Measurements from ENCODE around the gene MVK.

MVK gene

DNA sequence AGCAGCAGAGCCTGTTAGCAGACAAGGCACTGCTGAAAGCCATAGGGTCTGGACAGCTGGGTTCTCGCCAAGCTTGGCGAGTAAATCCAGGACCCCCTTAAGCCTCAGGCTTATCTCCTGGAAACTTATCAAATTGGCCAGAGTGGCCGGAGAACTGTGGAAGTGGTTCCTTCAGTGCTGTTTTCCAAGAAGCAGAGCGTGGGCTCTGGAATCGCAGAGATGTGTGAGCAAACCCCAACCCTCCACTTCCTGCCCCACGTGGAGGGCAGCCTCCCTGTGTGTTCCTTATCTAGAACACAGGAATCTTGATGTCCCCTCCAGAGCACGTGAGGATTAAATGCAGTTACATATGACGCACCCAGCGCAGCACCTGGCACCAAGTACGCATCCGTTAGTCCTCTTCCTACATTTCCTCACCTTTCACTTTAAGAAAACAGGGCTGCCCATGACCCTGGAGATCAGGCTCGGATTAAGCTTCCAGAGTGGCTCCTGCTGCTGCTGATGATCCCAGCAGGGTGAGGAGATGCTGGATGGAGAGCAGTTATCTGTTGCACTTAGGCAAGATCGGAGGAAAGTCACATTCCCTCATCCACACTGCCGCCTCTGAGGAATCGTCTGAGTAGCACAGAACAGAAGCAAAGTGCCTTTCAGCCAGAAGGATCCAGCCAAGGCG, 35.3 kb upstream of the MVK start:
- TF ChIP-seq POLR2A (IDR thresholded peaks at IDR 0.05; ENCODE audit: low read length) (no peak), GATA1 (IDR thresholded peaks at IDR 0.05; ENCODE audit: low read depth, low read length) (no peak)
- no peak for DNase-seq

DNA sequence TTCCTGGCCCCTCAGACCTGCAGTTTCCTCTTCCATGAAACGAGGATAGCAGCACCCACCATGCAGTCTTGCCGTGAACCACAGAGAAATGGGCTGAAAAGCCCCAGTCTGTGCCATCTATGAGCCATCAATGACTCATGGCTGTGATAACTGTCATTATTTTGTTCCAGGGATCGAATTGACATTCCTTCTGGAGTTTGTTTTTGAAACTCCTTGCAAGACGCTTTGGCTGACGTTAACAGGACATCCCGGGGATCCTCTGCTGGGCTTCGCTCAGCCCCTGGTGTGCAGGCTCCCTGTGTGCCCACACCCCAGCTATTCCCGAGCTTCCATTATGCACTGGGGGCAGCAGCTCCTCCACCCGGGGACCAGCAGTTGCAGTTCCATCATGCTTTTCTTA, 34.1 kb upstream of the MVK start:
- TF ChIP-seq GATA1 (IDR thresholded peaks at IDR 0.05; ENCODE audit: low read depth, low read length) (no peak), POLR2A (IDR thresholded peaks at IDR 0.05; ENCODE audit: low read length) (no peak)
- DNase-seq, result no peak

DNA sequence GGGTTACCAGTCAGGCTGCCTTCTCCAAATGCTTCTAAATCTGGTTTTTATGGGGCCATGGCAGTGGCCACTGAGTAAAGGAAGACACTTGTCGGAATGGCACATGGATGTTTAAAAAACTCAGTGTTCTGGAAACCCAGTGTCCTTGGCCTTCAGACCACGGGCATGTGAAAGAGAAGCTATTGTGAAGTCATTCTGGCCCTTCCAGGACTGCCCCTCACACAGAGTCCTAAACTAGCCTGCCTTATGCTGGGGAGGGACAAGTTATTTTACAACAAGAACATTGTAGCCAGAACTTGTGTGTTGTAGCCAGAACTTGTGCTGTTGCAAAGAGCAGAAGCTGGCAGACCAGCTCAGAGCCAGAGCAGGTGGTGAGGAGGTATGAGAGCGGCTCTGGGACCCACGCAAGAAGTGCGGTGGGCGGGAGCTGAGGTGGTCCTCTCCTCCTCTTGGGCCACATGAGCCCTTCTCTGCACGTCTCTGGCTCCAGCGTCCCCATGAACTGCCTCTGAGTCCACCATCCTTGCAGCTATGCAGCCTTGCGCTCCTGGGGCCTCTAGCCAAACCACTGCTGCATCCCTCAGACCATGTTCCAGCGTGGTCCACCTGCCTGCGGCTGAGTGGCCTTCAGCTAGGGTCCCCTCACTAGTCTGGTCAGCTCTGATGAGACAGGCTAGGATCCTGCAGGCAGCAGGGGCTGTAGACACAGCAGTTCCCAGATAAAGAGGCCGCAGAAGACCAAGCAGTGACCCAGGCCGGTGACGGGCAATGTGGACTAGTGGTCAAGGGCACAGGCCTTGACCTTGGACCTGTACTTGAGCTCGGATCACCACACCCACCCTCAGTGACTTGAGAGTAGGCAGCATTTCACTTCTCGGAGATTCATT, 32.8 kb upstream of the MVK start:
- DNase-seq, result no peak
- TF ChIP-seq GATA1 (IDR thresholded peaks at IDR 0.05; ENCODE audit: low read depth, low read length) (no peak), POLR2A (IDR thresholded peaks at IDR 0.05; ENCODE audit: low read length) (no peak)

DNA sequence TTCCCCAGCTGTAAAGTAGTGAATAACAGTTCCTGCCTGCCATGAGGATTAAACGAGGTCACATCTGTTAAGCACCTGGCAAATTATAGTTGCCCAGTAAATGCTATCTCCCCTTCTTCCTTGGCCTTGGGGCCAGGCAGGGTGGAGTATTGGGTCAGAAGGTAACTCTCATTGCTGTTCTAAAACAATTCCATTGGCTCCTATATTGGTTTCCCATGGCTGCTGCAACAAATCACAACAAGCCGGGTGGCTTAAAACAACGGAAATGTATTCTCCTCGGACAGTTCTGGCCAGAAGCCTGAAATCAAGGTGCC, 32.2 kb upstream of the MVK start:
- no peak for TF ChIP-seq POLR2A (IDR thresholded peaks at IDR 0.05; ENCODE audit: low read length)
- no peak for TF ChIP-seq GATA1 (IDR thresholded peaks at IDR 0.05; ENCODE audit: low read depth, low read length)
- DNase-seq, result no peak

DNA sequence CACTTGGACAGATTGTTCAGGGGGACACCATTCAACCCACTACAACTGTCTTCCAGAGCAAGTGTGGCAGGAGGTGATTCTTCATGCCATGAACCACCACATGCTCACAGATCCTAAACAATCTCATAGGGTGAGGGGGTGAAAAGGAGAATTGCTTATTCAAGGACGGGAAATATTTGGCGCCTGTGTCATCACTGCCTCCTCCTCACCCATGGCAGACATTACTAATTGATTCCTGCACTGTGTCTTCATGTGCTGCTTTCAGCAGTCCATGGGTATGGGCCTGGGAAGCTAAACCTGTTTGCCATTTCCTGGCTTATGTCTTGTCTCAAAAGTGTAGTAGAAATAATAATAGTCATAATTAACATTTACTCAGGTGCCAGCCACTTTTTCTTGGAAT, 31.6 kb upstream of the MVK start:
- DNase-seq, result no peak
- TF ChIP-seq POLR2A (IDR thresholded peaks at IDR 0.05; ENCODE audit: low read length) (no peak), GATA1 (IDR thresholded peaks at IDR 0.05; ENCODE audit: low read depth, low read length) (no peak)

DNA sequence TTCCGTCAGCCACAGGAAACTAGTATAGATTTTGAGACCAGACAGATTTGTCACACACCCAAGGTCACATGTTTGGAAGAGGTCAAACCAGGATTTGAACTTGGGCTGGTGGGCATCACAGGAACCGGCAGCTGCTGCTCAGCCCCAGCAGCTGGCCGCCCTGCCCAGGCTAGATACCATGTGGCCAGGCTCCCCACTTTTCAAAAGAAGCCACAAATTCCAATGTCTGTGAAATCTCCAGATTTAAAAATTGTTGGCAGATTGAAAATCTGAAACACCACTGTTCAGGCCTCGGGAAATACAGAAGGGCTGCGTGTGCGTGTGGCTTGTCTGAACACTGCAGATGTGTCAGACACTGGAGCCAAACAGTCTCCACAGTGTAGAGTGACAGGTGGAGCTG, 30.7 kb upstream of the MVK start:
- TF ChIP-seq POLR2A (IDR thresholded peaks at IDR 0.05; ENCODE audit: low read length) (no peak), GATA1 (IDR thresholded peaks at IDR 0.05; ENCODE audit: low read depth, low read length) (no peak)
- DNase-seq, result no peak

DNA sequence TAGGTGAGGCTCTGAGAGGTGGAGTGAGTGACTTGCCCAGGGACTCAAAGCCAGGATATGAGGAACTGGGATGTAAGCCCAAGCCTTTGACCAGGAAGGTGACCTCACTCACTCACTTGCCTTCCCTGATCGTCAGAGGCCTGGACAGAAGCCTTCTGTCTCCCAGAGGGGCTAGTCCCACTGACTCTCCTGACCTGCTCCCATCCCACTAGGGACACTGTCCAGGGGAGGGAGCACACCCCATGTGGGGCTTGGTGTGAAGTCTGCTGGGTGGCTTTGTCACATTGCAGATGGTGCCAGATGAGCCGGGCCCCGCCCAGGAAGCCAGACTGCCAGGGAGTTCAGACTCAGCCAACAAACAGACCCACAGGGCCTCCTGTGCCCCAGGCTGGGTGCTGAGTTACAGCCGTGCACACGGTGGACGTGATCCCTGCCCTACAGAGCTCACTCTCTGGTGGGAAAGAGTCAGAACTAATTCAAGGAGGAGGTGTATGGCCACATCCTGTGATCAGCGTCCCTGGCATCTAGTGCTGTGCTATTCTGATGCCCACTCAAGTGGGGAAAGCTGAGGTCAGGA, 28.6 kb upstream of the MVK start:
- DNase-seq, result no peak
- TF ChIP-seq POLR2A (IDR thresholded peaks at IDR 0.05; ENCODE audit: low read length) (no peak), GATA1 (IDR thresholded peaks at IDR 0.05; ENCODE audit: low read depth, low read length) (no peak)

DNA sequence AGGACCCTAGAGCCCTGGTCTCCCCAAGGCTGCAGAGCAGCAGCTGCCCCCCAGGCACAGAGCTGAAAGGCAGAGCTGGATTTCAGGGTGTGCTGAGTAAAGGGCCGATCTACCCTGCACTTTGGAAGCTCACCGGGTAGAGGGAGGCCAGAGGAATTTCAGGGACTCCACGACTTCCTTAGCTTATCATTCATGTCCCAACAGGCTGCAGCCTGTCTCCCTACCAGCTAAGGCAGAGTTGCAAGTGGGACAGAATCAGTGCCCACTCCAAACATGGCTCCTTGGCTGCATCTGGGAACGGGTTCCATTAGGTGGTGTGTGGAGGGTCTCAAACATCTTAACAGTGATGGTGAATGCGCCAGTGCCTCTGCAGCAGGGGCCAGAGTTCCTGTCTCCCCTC, 27.8 kb upstream of the MVK start:
- DNase-seq, result no peak

DNA sequence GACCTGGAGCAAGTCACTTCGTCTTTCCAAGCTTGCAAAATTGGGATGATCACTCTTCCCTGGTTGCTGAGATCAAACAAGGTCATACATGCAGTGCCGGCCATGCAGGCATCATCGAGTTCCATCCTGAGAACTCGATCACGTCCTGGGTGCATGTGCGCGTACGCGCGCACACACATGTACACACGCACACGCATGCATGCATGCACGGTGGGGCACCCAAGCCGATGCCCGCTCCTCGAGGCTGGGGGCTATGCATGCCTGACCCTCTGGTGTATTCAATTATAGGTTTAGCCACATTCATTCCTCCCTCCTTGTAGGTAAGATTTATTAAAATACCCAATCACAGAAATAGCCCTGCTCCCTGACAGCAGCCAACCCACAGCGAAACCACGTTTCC, 26.3 kb upstream of the MVK start:
- TF ChIP-seq GATA1 (IDR thresholded peaks at IDR 0.05; ENCODE audit: low read depth, low read length) (no peak), POLR2A (IDR thresholded peaks at IDR 0.05; ENCODE audit: low read length) (no peak)
- DNase-seq, result no peak

More for the DNA sequence above, 27.8 kb upstream of the MVK start:
- no peak for TF ChIP-seq POLR2A (IDR thresholded peaks at IDR 0.05; ENCODE audit: low read length)
- TF ChIP-seq GATA1 (IDR thresholded peaks at IDR 0.05; ENCODE audit: low read depth, low read length), result no peak

DNA sequence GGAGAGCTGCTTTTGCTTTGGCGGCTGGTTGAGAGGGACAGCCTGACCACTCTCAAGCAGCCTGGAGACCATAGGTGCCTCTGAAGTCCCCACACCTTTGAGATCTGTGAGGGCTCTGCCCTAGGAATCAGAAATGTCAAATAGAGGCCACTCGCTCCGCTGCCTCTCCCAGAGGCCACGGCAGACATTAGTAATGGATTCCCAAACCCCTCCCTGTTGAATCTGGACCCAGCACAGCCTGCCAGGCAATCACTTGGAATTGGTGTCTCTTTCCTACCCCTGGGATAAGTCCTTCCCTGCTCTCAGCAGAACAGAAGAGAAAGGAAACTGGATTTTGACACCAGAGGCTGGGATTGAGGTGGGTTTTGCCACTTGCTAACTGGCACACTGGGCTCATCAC, 25.3 kb upstream of the MVK start:
- TF ChIP-seq GATA1 (IDR thresholded peaks at IDR 0.05; ENCODE audit: low read depth, low read length) (no peak), POLR2A (IDR thresholded peaks at IDR 0.05; ENCODE audit: low read length) (no peak)
- no peak for DNase-seq

DNA sequence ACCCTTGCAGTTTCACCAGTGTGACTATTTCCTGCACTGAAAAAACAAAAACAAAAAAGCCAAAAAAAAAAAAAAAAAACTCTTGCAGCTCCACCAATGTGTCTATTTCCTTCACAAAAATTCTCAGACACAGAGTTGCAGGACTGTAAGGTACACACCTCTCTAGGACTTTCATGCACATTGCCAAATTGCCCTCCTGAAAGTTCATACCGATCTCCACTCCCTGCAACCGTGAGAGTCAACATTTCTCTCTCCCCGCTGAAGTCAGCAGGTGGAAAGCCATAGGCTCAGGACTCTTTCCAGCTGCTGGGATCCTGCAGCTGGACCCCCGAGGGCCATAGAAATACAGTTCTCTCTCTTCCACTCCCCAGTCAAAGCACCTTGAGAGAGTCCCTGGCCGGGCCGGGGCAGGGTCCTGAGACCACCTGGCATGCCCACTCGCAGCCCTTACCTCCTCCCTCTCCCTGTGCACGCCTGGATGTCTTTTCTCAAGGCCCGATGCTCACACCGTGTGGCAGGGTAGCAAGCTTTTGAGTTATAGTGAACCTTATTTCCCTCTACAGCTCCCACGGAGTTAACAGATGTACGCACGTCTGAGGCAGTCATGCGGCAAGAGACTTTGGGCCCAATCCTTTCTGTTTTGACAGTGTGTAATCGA, 23.9 kb upstream of the MVK start:
- no peak for DNase-seq
- TF ChIP-seq POLR2A (IDR thresholded peaks at IDR 0.05; ENCODE audit: low read length) (no peak), GATA1 (IDR thresholded peaks at IDR 0.05; ENCODE audit: low read depth, low read length) (no peak)

DNA sequence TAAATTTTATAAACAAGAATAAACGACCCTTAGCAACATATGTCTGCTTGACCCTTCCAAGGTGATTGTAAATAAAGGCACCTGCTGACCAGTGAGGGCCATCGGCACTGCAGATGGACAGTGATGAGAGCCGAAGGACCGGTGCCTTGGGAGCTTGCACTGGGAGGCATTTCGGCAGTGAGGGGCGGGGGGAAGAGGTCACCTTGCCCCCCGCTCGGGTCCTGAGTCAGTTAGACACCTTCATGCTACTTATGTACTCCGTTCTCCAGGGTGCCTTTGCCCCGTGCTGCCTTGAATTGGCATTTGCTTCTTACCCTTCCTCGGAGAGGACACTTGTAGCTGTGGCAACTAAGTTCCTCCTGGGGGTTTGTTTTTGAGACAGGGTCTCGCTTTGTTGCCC, 23.3 kb upstream of the MVK start:
- no peak for DNase-seq
- no peak for TF ChIP-seq GATA1 (IDR thresholded peaks at IDR 0.05; ENCODE audit: low read depth, low read length)
- no peak for TF ChIP-seq POLR2A (IDR thresholded peaks at IDR 0.05; ENCODE audit: low read length)

DNA sequence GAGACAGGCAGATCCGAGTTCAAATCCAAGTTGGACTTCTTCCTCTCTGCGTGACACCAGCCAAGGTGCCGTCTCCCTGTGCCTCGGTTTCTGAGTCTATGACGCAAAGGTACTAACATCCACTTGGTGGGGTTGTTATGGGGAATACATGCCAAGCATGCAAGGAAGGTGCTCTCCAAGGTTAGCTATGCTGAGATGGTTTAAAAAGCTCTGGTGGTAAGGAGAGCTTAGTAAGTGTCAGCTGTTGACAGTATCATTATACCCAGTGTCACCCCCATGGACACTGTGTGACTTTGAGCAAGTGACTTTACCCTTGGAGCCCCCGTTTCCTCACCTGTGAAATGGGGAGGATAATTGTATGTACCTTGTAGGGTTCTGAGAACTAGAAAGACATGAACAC, 22.5 kb upstream of the MVK start:
- no peak for DNase-seq
- TF ChIP-seq POLR2A (IDR thresholded peaks at IDR 0.05; ENCODE audit: low read length) (no peak), GATA1 (IDR thresholded peaks at IDR 0.05; ENCODE audit: low read depth, low read length) (no peak)

DNA sequence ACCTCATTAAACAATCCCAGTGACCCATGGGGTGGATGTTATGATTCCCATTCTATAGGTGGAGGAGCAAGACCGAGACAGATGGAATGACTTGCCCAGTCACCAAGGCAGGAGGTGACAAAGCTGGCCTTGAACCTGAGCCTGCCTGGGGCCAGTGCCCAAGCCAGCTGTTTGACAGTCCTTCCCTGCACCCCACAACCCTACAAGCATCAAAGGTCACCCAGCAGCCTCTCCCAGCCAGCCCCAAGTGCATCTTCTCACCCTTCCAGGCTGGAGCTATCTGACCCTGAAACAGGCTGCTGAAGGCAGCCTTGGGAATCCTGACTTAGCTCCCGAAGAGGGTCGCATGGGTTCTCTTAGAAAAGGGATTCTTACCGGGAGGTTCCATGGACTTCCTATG, 20.6 kb upstream of the MVK start:
- TF ChIP-seq POLR2A (IDR thresholded peaks at IDR 0.05; ENCODE audit: low read length) (no peak), GATA1 (IDR thresholded peaks at IDR 0.05; ENCODE audit: low read depth, low read length) (no peak)
- no peak for DNase-seq
